Stimulated activated naive CD4-positive, alpha-beta T cell treated with Interleukin-2 at 50 U/mL for 16 hours (primary cell): ENCODE data around the gene PCNX2.

Experiments used
- DNase-seq: peaks from one replicate; lab custom pipeline; 2025; lab: John Stamatoyannopoulos, UW

Gene PCNX2

DNA sequence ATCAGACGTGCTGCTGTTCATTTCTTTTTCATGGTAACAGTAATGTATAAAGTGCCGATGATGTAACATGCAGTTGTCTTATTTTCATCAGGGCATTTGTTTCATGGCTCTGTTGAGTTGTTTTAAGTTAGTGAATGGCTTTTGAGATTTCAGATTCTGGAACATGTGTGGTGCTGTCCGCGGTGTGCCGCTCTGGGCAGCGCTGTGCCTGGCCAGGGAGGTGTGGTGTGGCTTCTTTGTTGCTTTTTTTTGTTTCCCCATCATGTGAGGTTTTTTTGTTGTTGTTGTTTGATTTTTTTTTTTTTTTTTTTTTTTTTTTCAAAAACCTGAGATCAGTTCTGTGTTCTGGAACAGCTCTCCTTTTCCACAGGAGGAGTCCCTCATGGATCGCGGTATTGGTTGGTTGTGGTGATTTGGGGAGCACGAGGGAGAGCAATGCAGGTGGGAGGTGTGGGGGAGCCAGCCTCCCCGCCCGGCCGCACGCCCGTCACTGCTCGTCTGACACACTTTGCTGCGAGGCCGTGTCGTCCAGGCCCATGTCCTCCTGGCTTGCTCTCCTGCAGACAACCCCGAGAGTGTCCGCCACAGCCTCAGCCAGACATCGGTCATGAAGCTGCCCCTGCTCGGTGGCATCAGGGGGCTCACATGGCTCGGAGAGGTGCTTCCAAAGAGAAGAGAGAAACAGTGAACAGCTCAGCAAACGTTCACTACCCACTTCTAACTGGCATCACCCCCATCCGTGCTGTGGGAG is 311.5 kb downstream of the PCNX2 start:
- DNase-seq = no peak

DNA sequence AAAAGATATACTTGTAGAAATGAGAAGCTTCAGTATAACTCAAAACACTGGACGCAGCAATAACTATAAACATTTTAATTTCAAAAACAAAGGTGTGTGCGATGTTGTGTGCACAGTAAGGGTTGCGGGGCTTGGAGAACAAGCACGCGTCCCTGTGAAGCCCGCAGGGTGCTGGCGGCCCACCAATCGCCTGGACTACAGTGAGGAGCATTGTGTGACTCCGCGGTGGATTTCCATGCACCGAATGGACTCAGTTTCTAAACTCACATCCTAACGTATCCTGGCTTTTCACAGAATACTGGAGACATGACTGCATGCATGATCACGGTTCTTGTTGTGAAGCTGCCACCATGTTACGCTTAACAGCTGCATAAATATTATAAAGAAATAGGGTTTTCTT is 312.1 kb downstream of the PCNX2 start:
- DNase-seq = no peak

DNA sequence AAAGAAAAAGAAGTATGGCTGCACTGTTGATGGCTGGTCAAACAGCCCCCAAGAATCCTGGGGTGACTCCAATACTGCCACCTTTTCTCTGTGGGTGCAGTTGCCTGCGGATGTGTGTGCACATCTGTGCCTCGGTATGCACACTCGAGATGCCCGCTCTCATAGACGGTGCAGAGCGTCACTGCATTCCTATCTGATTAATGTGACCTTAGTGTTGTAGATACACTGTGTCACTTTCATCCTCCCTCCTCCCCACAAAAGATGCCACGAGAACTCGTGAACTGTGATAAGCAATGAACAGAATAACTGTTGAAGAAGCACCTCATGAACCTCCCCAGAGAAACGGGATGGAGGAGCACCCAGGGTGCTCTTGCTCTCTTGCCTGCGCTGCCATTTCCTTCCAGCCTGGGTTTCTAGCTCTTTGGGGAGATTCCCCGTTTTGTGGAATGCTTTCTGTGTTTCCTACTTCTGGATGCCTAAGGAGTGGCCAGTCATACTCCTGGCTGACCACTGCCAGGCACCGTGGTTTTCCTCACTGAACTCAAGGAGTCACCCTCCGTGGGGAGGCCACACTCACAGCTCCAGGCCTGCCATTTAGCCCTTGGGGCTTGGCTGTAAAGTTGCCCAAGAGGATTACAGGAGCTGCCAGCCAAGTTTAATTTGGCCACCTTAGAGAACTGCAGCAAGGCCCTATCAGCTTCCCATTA is 313.1 kb downstream of the PCNX2 start:
- DNase-seq = no peak

DNA sequence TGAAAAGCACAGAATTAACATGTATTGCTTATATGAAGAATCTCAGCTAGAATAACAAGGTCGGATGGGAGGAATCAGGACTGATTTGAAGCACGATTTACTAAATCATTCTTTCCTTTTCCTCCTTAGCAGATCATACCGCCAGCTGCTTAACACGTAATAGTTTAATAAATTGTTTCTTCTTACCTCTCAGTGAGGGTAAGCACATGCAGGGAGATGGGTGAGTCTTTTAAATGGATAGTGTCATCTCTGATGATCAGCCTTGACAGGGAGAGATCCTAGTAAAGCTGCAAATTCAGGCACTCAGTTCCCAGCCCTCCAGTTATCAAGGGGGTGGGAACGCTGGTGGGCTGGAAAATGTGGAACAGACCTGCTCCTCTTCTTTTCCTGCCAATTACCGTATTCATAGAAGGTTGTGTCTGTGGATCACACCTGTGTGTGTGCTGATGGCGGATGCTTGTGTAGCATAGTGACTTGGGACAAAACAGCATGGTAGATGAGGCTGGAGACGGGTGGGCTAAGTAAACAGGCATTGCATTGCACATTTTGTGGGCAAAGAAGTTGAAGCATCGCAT is 314.5 kb downstream of the PCNX2 start:
- DNase-seq = no peak

DNA sequence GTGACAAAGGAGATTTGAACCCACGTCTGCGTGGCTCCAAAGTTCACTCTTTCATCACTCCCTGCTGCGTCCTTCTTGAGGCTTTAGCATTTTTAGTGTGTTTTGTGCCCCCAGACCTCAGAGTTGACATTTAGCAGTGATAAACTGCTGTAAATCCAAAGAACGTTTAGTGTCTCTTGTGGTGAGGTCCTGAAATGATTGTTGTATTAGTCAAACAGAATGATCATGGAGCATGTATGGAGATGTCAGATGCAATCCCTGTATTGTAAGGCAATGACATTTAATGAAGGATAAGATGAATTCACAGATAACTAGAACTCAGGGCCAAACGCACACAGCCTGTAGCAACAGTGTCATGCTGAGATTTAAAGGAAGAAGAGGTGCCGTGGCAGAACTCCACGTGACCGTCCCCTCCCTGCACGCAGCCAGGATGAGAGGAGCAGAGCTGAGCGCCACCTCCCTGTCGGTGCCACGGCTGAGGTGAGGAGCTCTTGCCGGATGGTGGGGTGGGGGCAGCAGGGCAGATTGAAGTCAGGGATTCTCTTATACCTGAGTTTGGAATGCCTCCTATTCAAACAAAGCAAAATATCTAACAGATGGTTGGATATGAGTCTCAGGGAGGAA is 315.1 kb downstream of the PCNX2 start:
- no peak for DNase-seq

DNA sequence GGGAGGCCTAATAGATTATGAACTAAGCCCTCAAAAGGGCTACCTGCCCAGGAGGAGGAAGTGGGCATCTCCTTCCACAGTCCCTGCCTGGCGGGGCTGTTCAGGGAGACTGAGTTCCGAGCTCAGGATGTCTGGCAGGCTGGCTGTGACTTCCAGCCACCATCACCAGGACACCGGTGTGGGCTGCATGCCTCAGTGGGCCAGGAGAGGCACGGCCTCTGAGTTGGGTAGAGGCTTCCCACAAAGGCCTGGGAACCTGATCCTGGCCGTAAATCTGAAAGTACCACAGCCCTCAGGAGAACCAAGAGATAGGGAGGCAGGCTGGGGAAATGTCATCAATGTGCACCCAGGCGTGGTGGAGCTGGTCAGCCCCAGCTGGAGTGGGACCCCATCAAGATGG is 316.0 kb downstream of the PCNX2 start:
- no peak for DNase-seq

DNA sequence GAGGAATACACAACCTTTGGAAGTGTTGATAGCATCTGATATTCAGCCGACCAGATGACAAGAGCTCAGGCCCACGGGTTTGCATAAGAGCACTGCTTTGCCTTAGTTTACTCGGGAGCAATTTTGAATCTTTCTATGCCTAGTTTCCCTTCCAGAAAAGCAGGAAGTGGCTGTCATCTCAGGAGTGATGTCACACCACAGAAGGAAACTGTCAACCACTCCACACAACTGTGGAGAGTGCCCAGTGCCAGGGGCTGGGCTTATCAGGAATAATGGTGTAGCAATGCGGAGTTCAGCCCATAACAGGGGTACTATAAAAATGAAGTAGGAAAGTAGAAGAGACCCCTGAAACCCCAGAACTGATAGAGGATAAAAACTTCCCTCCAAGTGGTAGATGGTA is 316.7 kb downstream of the PCNX2 start:
- no peak for DNase-seq

DNA sequence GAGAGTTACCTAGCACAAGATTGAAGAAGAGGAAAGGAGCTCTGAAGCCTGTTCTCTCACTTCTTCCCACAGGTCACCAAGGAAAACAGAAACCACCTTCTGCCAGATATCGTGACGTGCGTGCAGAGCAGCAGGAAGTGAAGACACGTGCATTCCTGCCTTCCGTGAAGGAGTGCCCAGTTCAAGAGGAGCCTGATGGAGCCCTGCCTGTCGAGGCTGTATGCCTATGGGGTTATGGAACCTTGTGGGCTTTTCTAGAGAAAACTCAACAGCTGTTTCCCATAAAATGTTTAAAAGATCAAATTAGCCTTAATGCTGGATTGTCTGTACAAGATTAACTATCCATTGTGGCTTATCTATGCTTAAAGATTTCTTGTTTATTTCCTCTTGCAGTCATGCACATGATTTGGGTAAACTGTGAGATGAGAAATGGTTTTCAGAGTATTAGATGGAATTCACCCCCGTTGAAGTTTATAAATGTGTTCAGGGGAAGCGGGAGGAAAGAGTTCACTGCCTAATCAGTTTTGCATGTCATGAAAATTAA is 317.4 kb downstream of the PCNX2 start:
- no peak for DNase-seq

DNA sequence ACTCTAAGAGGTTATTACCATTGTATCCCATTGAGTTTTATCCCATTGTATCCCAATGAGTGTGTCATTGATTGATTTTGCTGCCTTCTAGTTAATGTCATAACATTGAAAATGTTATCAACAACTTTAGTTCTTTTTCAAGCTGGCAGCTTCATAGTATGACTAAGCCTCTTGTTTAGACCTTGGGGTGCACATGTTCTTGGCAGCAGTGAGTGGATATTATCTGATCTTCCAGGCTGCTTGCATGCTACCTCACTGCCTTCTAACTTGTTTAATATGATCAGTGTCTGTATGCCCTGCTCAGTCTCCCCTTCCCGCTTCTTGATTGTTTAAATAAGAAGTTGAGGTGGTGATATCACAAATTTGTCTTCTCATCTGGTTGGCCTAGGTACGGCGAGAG is 320.6 kb downstream of the PCNX2 start:
- DNase-seq = no peak

DNA sequence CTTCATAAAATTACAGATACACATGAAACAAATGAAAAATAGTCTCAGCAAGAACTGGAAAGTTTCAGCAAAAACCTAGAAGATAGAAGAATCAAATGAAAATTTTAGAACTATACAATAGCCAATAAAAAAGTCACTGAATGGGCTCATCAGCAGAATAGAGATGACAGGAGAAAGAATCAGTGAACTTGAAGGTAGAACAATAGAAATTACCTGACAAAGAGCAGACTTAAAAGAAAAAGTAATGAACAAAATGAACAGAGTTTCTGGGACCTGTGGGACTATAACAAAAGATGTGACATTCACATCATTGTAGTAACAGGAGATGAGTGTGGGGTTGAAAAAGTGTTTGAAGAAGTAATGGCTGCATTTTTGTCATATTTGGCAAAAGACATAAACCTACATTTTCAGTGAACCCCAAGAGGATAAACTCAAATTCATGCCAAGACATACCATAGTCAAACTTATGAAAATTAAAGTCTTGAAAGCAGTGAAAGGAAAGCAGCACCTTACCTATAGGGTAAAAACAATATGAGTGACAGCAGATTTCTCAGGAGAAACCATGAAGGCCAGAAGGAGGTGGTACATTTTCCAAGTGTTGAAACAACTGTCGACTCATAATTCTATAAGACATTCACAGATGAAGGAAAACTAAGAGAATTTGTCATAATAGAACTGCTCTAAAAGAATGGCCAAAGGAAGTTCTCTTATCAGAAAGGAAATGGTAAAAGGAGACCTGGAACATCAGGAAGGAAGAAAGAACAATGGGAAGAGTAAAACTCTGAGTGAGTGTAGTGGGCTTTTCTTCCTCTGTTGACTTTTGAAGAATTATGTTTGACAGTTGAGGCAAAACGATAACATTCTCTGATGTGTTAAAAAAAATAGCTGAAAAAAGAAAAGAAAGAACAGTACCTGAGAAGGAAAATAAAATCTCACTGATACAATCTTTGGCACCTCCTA is 321.6 kb downstream of the PCNX2 start:
- no peak for DNase-seq

DNA sequence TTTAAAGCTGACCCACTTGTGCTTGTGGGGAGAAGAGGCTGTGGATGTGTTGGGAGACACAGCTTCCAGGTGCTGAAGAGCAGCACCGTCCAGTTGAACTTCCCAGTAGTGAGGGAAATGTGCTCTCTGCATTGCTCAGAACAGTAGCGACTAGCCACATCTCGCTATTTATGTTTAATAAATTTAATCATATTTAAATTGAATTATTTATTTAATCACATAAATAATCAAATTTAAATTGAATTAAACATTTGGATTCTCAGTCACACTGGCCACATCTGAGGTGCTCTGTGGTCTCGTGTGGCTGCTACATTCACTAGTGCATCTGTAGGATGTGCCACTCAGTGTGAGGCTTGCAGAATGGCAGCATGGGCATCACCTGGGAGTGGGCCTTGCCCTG is 325.0 kb downstream of the PCNX2 start:
- DNase-seq = no peak

DNA sequence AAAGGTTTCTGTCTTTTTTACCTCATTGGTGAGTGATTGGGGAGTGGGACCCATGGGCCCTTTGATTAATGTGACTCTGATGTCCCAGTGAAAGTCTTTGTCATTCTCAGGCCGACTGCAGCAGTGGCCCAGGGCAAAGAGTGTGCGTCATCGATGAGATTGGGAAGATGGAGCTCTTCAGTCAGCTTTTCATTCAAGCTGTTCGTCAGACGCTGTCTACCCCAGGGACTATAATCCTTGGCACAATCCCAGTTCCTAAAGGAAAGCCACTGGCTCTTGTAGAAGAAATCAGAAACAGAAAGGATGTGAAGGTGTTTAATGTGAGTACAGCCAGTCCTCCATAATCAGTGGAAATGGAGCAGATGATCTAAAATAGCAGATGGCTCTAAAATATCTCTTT is 325.7 kb downstream of the PCNX2 start:
- no peak for DNase-seq

DNA sequence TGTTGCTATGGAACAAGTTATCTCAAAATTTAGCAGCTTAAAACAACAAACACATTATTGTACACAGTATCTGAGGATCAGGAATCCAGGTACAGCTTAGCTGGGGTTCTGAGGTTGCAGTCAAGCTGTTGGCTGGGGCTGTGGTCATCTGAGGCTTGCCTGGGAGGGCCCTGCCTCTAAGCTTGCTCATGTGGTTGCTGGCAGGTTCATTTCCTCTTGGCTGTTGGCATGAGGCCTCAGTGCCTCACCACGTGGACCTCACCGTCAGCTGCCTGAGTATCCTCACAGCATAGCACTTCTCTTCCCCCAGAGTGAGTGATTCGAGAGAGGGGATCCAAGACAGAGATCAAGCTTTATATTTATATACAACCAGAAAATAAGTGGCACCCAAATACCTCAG is 326.6 kb downstream of the PCNX2 start:
- no peak for DNase-seq

DNA sequence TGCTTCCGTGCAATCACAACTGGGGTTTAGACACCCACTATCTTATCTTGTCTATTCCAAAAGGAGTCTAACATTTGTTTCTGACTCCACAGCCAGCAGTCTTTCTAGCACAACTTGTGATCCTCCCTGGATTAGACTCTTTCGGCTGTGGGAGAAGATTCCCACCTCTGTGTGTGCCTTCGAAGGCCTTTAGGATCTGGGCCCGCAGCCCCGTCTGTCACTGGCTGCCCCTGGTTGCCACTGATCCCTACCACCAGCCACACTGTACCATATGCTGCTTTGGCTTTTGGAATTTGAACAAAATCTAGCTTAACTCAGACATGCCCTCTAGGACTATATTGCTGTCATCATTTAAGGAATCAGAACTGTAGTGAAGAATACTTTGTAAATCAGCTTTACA is 327.1 kb downstream of the PCNX2 start:
- no peak for DNase-seq

DNA sequence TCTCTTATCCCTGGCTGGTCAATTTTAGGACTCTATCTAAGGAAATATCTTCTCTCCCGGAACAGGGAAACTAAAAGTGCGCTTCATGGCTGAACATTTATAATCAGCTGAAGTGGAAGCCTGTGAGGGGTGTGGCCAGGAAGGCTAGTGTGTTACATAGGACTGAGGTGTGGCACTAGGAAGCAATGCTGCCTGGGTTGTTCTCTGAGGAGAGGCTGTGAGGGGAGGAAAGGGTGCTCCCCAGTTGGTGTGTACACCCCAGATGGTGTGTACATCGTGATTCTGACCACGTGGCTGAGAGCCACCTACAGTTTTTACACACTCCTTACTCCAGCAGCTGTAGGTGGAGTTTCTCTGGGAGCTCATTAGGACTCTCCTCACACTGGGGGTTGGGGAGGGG is 328.9 kb downstream of the PCNX2 start:
- no peak for DNase-seq

DNA sequence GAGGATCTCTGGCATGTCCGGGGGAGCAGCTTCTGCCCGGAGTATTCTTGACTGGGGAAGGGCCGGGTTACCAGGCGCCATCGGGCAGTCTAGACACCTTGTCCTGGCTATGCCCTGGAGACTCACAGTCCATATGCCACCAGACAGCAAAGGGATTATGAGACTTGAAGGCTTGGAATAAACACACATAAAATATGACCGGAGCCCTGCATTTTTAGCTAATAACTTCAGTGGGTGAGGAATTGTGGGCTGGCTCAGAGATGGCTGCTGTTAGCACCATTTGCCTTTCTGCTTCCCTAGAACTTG is 329.7 kb downstream of the PCNX2 start:
- no peak for DNase-seq

DNA sequence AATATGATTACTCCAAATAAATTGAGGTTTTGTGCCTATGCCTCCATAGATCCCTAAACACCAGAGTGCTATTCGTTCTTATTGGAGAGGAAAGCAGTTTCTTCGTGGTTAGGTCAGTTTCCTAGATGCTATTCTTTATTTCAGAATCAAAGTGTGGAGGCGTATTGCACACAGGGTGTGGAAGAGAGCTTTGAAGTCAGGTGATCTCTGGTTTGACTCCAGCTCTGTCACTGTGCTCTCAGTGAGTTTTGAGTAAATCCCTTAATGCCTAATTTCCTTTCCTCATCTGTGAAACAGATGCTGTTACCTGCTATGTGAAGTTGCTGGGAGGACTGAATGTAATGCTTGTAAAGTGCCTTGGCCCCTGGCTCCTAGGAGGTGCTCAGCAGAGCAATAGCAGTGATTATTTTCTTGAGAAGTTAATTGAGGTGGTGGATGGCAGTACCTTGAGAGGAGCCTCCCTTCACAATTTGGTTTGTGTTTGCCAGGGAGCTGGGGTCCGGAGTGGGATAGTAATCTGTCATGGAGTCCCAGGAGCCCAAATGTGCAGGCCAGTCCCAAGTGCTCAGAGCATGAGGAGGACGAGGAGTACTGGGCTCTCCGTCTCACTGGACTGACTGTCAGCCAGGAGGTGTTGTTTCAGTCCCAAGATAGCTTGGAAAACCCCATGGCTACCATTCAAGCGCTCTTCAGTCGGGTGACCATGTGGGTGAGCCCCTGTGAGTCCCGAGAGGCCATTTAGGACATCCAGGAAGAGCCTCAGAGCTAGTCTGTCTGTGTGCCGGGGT is 330.2 kb downstream of the PCNX2 start:
- DNase-seq = no peak

DNA sequence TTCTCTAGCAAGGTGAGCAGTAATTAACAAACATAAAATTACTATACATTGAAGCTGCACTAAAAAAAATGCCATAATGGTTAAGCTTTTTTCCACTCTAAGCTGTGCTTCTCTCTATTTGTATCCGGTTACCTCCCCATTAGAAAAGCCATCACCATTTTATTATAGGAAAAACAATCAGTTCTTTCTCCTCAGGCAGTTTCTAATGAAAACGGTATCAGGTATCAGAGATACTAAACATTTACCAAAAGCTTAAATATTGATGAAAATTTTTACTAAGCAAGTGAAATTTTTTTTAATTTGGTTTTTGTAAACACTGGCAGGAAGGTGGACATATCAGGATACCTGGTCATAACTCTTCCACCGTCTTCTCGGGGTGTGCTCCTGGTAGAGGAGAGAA is 330.9 kb downstream of the PCNX2 start:
- DNase-seq = no peak

DNA sequence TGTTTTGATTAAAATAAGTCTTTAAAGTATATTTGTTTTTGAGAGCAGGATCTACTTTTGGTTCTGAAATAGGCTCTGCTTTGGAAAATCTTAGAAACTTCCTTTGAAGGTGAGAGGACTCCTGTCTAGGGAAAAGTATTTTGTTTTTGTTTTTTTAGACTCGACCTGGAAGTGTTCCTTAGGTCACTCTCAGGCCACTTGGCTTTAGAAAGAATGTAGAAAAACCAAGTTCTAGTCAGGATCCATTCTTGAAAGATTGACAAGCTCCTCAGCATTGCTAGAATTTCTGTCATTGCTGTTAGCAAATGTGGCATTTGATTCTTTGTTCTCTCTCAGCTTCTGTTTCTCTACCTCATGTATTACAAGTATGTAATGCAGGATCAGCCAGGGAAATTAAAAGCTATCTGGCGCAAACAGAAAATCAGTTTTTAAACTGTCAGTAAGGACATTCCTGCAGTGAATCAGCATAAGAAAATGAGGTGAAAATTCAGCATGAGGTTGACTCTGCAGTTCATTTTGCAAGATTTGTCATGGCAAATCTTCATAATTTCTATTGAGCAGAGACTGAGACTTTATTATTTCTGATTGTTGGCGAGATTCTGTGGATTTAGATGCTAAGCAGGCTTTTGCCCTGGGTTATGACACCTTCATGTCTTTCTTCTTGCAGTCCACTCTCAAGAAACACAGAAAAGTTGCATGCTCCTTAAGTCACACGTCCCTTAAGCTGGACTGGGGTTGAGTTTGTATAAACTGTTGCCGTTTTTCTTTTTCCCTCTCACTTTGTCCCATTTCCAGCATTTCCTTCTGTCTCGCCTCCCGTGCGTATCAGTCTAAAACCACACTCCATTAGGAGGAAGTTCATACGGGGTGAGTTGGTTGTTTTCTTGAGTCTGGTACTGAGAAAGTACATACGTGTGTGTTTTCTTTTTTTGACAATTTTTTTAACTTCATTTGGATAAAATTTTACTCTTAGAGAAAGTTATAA is 332.5 kb downstream of the PCNX2 start:
- no peak for DNase-seq

DNA sequence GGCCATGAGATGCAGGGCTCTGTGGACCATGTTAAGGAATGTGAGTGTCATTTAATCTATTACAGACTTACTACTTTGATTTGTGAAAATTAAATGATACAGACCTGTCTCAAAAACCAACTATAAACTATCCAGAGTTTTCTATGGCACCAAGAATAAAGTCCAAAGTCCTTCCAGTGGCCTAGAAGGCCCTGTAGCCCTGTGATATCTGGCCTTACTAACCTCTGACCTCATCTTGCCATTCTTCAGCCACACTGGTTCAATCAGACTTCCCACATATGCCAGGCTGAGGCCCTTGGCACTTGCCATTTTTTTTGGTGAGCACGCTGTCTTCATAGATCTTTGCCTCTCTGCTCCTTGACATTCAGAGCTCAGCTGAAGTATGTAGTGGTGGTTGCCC is 337.5 kb downstream of the PCNX2 start:
- DNase-seq = no peak
